OCI-LY7 (cell line): ENCODE measurements around the gene SS18.

ENCODE experiments used
- EZH2phosphoT487 ChIP-seq: fragments of 200-600 bp; sonication (generic); IDR thresholded peaks from 2 replicates; pipeline ENCODE4 v1.6.1; 2018; ENCODE audit warnings: low read depth, borderline replicate concordance, mild to moderate bottlenecking, mixed run types, antibody characterized with exemption, low read length, moderate library complexity, mixed read lengths
- TF ChIP-seq, protein P1 (sequence below): fragments of 200-600 bp; sonication (generic); conservative IDR thresholded peaks from 2 replicates; pipeline ENCODE4 v1.5.1; 2014; ENCODE audit warnings: mild to moderate bottlenecking, antibody characterized with exemption, low read length, moderate library complexity, mixed read lengths

GRCh38 chr18:26056291-26056690 lies 34.1 kb downstream of the SS18 start:
- TF ChIP-seq, protein P1, sequence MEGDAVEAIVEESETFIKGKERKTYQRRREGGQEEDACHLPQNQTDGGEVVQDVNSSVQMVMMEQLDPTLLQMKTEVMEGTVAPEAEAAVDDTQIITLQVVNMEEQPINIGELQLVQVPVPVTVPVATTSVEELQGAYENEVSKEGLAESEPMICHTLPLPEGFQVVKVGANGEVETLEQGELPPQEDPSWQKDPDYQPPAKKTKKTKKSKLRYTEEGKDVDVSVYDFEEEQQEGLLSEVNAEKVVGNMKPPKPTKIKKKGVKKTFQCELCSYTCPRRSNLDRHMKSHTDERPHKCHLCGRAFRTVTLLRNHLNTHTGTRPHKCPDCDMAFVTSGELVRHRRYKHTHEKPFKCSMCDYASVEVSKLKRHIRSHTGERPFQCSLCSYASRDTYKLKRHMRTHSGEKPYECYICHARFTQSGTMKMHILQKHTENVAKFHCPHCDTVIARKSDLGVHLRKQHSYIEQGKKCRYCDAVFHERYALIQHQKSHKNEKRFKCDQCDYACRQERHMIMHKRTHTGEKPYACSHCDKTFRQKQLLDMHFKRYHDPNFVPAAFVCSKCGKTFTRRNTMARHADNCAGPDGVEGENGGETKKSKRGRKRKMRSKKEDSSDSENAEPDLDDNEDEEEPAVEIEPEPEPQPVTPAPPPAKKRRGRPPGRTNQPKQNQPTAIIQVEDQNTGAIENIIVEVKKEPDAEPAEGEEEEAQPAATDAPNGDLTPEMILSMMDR: no peak
- TF ChIP-seq EZH2phosphoT487: no peak
